Activated gamma-delta T cell treated with Interleukin-2 at 50 U/mL for 16 hours (primary cell): Measurements from ENCODE around the gene TSSK3.
A peak's percentile ranks its signal among the peaks of the same experiment; 100 is the strongest.

Experiments
- DNase-seq: peaks from one replicate; pipeline ENCODE4 v3.0.0-alpha.2; 2020

TSSK3 gene

GRCh38 chr1:32405672-32406467, 43.5 kb downstream of the TSSK3 start:
- DNase-seq: no peak

- DNase-seq: no peak
These were observed 44.3 kb downstream of the TSSK3 start for GRCh38 chr1:32406629-32407111.

GRCh38 chr1:32411261-32411660, 48.9 kb downstream of the TSSK3 start:
- no peak for DNase-seq

- peak; percentile 77 for DNase-seq
These were observed 51.3 kb downstream of the TSSK3 start for GRCh38 chr1:32413507-32414185.
